Astrocyte of the spinal cord (primary cell): ENCODE measurements around the gene NHSL2.

ENCODE experiments used
- DNase-seq: peaks from one replicate; pipeline ENCODE4 v3.0.0; 2011; ENCODE audit warnings: low read depth, low spot score
- H3K4me3 ChIP-seq: 2 replicates; pipeline ENCODE4 v1.5.1; 2011; ENCODE audit warnings: low read depth, mild to moderate bottlenecking, low read length, moderate library complexity
- in situ Hi-C: cut with HindIII; loops from 2 replicates; pipeline ENCODE4 v1.10.0; 2017; ENCODE audit warnings: low sequenced_read_pairs
- TF ChIP-seq, protein P1 (sequence below): IDR thresholded peaks from 2 replicates; pipeline ENCODE4 v1.5.1; 2012; ENCODE audit warnings: low read depth, mild to moderate bottlenecking, low read length, inconsistent platforms

Gene NHSL2

DNA sequence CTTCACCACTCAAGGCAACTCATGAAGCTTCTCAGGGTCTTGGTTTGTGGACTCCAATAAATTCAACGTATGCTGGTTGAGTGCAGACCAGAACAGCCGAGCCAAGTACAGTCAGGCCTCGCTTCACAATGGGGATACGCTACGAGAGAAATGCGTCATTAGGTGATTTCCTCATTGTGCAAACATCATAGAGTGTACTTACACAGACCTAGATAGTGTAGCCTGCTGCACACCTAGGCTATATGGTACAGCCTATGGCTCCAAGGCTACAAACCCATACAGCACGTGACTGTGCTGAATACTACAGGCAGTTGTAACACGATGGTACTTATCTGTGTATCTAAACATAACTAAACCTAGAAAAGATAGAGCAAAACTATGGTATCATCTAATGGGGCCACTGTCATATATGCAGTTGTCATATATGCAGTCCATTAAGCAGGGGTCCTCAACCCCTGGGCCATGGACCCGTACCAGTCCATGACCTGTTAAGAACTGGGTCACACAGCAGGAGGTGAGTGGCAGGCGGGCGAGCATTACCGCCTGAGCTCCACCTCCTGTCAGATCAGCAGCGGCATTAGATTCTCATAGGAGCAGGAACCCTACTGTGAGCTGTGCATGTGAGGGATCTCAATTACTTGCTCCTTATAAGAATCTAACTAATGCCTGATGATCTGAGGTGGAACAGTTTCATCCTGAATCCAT is 189.6 kb downstream of the NHSL2 start:
- in situ Hi-C loops, result no loop called here
- TF ChIP-seq, protein P1, sequence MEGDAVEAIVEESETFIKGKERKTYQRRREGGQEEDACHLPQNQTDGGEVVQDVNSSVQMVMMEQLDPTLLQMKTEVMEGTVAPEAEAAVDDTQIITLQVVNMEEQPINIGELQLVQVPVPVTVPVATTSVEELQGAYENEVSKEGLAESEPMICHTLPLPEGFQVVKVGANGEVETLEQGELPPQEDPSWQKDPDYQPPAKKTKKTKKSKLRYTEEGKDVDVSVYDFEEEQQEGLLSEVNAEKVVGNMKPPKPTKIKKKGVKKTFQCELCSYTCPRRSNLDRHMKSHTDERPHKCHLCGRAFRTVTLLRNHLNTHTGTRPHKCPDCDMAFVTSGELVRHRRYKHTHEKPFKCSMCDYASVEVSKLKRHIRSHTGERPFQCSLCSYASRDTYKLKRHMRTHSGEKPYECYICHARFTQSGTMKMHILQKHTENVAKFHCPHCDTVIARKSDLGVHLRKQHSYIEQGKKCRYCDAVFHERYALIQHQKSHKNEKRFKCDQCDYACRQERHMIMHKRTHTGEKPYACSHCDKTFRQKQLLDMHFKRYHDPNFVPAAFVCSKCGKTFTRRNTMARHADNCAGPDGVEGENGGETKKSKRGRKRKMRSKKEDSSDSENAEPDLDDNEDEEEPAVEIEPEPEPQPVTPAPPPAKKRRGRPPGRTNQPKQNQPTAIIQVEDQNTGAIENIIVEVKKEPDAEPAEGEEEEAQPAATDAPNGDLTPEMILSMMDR, result no peak
- DNase-seq, result no peak
- H3K4me3 ChIP-seq, result no peak overlapping the region

DNA sequence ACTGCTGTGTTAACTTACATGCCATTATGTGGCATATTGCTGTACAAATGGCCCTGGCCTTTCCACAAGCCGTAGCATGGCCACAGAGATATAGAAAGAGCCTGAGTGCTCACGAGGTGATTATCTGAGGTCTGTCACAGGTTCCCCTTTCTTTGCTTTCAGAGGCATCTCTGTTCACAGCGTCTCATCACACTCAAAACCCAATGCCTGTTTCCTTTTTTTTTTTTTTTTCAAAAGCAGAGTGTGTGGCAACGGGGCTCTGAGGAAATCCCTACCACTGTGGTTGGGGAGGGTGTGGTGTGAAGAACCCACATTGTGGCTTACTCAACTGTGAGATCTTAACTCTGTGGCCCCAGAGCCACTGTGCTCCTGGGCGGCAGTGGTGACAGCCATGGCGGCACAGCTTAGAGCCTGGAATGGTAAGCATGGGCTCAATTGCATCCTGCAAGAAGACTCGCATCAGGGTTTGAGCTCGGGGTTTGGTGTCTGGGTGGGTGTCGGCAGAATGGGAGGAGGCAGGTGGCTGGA is 190.2 kb downstream of the NHSL2 start:
- TF ChIP-seq, protein P1, result no peak
- DNase-seq, result no peak
- in situ Hi-C loops, result no loop called here
- H3K4me3 ChIP-seq, result no peak overlapping the region

DNA sequence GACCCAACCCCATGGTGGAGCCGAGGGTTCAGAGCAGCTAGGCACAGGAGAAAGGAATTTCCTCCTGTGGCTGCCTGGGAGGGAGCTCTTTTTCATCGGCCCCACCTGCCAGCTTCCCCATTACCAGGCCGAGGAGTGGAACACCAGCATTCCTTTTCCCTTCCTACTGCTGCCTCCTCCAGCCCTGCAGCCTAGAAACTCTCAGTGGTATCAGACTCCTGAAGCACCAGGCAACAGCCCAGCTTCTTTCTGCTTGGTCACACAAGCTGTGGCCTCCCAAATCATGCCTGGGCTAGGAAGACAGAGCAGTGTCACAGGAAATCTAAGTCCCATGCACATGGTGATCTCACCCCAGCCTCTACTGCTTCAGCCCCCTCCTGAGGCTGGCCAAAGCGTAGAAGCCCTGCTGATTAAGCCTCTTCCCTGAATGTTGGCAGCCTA is 191.0 kb downstream of the NHSL2 start:
- no peak for DNase-seq
- in situ Hi-C loops, result no loop called here
- TF ChIP-seq, protein P1, result no peak
- no peak overlapping the region for H3K4me3 ChIP-seq

GRCh38 chrX:72102126-72102525 is 191.5 kb downstream of the NHSL2 start:
- no peak overlapping the region for H3K4me3 ChIP-seq
- in situ Hi-C loops, result no loop called here
- DNase-seq, result no peak
- TF ChIP-seq, protein P1, result no peak

GRCh38 chrX:72102760-72103159 is 192.1 kb downstream of the NHSL2 start:
- in situ Hi-C loops, result no loop called here
- no peak for DNase-seq
- TF ChIP-seq, protein P1, result no peak
- no peak overlapping the region for H3K4me3 ChIP-seq

DNA sequence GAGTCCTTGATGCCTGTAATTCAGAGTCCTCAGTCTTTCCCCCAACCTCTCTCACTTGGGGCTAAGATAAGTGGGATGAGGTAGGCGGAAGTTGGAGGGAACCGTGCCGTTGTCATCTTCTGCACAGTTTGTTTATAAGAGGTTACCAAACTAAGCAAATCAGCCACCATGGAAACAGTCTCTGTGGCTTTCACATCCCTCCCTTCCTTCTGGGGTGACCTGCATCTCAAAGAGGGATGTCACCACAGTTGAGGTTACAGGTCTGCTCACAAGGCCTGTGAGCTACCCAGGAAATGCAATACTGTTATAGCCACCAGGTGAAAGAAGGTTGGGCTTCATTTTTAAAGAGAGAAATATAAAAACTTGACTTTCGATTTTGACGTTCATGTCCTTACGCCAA is 194.8 kb downstream of the NHSL2 start:
- no peak overlapping the region for H3K4me3 ChIP-seq
- in situ Hi-C loops, result no loop called here
- TF ChIP-seq, protein P1, result no peak
- no peak for DNase-seq
